H1 (cell line): Measurements from ENCODE around the gene TUBA4B. TPM values are rescaled to one million over a fixed set of nuclear protein-coding genes. Genes with fewer than 3 reads are reported as not detected.

Source experiments
- CTCF ChIA-PET: fragments of 300-600 bp; sonication (Branson Sonifier 250); formaldehyde crosslinking; loops from one replicate; lab custom pipeline; 2021; ENCODE audit not compliant: partially characterized antibody; lab: Charles Lee
- POLR2A ChIA-PET: fragments of 300-600 bp; sonication (Branson Sonifier 250); formaldehyde crosslinking; loops from one replicate; lab custom pipeline; 2021; ENCODE audit warnings: inconsistent platforms; ENCODE audit not compliant: partially characterized antibody; lab: Charles Lee
- DNase-seq, 2 experiments: peaks; one replicate each; pipeline versions ENCODE4 v3.0.0 to v3.0.0-alpha.2; 2010 to 2022; ENCODE audit warnings: low spot score in 2 of 2, low read depth in 1 of 2, mixed read lengths in 1 of 2
- FAIRE-seq: peaks from 2 replicates; lab custom pipeline; 2011; peaks lifted over from hg19 to GRCh38; lab: Jason Lieb, UNC
- H2AFZ ChIP-seq: 2 replicates; pipeline ENCODE4 v1.8.1; 2012; ENCODE audit warnings: low read length, inconsistent platforms
- H2AK5ac ChIP-seq: 2 replicates; pipeline ENCODE4 v1.6.1; 2013; ENCODE audit warnings: low read depth, low read length
- H2BK120ac ChIP-seq: replicated peaks from 2 replicates; pipeline ENCODE3; 2013; ENCODE audit warnings: low read depth, low read length, inconsistent platforms
- H2BK12ac ChIP-seq: 2 replicates; pipeline ENCODE4 v1.6.1; 2013; ENCODE audit warnings: low read depth, low read length
- H2BK15ac ChIP-seq: 2 replicates; pipeline ENCODE4 v1.6.1; 2013; ENCODE audit warnings: low read length
- H2BK20ac ChIP-seq: 2 replicates; pipeline ENCODE4 v1.6.1; 2013; ENCODE audit warnings: low read length
- H2BK5ac ChIP-seq: 2 replicates; pipeline ENCODE4 v1.6.1; 2013; ENCODE audit warnings: low read depth, low read length
- H3K14ac ChIP-seq: 2 replicates; pipeline ENCODE4 v1.6.1; 2013; ENCODE audit warnings: inconsistent platforms; ENCODE audit not compliant: insufficient read length
- H3K18ac ChIP-seq: 2 replicates; pipeline ENCODE4 v1.6.1; 2013; ENCODE audit warnings: low read length; ENCODE audit errors: extremely low read depth
- H3K23ac ChIP-seq: 2 replicates; pipeline ENCODE4 v1.6.1; 2013; ENCODE audit warnings: inconsistent platforms; ENCODE audit not compliant: insufficient read length
- H3K23me2 ChIP-seq: 2 replicates; pipeline ENCODE4 v1.6.1; 2013; ENCODE audit warnings: low read depth, low read length
- H3K27ac ChIP-seq: 2 replicates; pipeline ENCODE4 v1.6.1; 2011; ENCODE audit warnings: low read depth, low read length, inconsistent platforms
- H3K27me3 ChIP-seq, 4 experiments: replicated peaks in 1 of 4; 1 replicate in 1 of 4; 2 replicates in 3 of 4; pipeline versions ENCODE4 v1.6.1 to v1.8.1; 2011 to 2013; ENCODE audit warnings: low read length in 3 of 4, mild to moderate bottlenecking in 3 of 4, inconsistent platforms in 2 of 4, mixed read lengths in 2 of 4, moderate library complexity in 1 of 4; ENCODE audit not compliant: control insufficient read depth in 3 of 4, insufficient read depth in 3 of 4; ENCODE audit errors: extremely low read depth in 1 of 4
- H3K36me3 ChIP-seq, 4 experiments: 2 replicates each; pipeline versions ENCODE4 v1.6.1 to v1.8.1; 2011 to 2013; ENCODE audit warnings: mild to moderate bottlenecking in 4 of 4, low read length in 3 of 4, moderate library complexity in 2 of 4, control low read depth in 1 of 4, inconsistent platforms in 1 of 4; ENCODE audit not compliant: insufficient read depth in 4 of 4, control insufficient read depth in 2 of 4
- H3K4ac ChIP-seq: replicated peaks from 2 replicates; pipeline ENCODE3; 2013; ENCODE audit warnings: low read length, low read depth, mixed read lengths, inconsistent platforms; ENCODE audit not compliant: insufficient read length
- H3K4me1 ChIP-seq, 4 experiments: replicated peaks in 1 of 4; 1 replicate in 1 of 4; 2 replicates in 3 of 4; pipeline versions ENCODE4 v1.6.1 to v1.8.1; 2011 to 2013; ENCODE audit warnings: low read length in 3 of 4, inconsistent platforms in 2 of 4, mixed read lengths in 1 of 4; ENCODE audit not compliant: insufficient read depth in 4 of 4, control insufficient read depth in 3 of 4
- H3K4me2 ChIP-seq, 2 experiments: 2 replicates each; pipeline versions ENCODE4 v1.6.1 to v1.8.1; 2011 to 2013; ENCODE audit warnings: low read depth in 2 of 2, low read length in 2 of 2, control low read depth in 1 of 2, inconsistent platforms in 1 of 2, mild to moderate bottlenecking in 1 of 2; ENCODE audit not compliant: insufficient read depth in 1 of 2
- H3K4me3 ChIP-seq, 4 experiments: fragments of 200-600, 300-600 bp in 1 of 4; sonication (generic), shearing (Covaris generic), sonication (Bioruptor Twin) in 1 of 4; 2 replicates each; pipeline versions ENCODE4 v1.5.1 to v1.8.1; 2011 to 2016; ENCODE audit warnings: low read length in 4 of 4, low read depth in 3 of 4, control low read depth in 2 of 4, inconsistent platforms in 2 of 4, mild to moderate bottlenecking in 2 of 4, mixed read lengths in 1 of 4, moderate library complexity in 1 of 4; ENCODE audit not compliant: insufficient read depth in 2 of 4; ENCODE audit errors: extremely low read depth in 1 of 4
- H3K56ac ChIP-seq: replicated peaks from 2 replicates; pipeline ENCODE3; 2013; ENCODE audit warnings: low read depth, mild to moderate bottlenecking, mixed read lengths, low read length, inconsistent platforms; ENCODE audit not compliant: insufficient read length
- H3K79me1 ChIP-seq: 2 replicates; pipeline ENCODE4 v1.6.1; 2013; ENCODE audit warnings: low read depth, low read length, control low read depth
- H3K79me2 ChIP-seq, 2 experiments: 2 replicates each; pipeline versions ENCODE4 v1.6.1 to v1.8.1; 2012 to 2013; ENCODE audit warnings: low read length in 2 of 2, mild to moderate bottlenecking in 2 of 2, inconsistent platforms in 1 of 2; ENCODE audit not compliant: insufficient read depth in 2 of 2, control insufficient read depth in 1 of 2
- H3K9ac ChIP-seq, 4 experiments: replicated peaks in 1 of 4; 1 replicate in 1 of 4; 2 replicates in 3 of 4; pipeline versions ENCODE4 v1.6.1 to v1.8.1; 2011 to 2013; ENCODE audit warnings: low read depth in 3 of 4, low read length in 3 of 4, control low read depth in 2 of 4, mild to moderate bottlenecking in 2 of 4, moderate library complexity in 2 of 4, inconsistent platforms in 1 of 4; ENCODE audit errors: extremely low read depth in 1 of 4
- H3K9me3 ChIP-seq, 2 experiments: 2 replicates each; pipeline versions ENCODE4 v1.6.1 to v1.8.1; 2012 to 2013; ENCODE audit warnings: mild to moderate bottlenecking in 2 of 2, moderate library complexity in 2 of 2, control low read depth in 1 of 2, inconsistent platforms in 1 of 2, low read depth in 1 of 2, low read length in 1 of 2, mixed read lengths in 1 of 2; ENCODE audit not compliant: insufficient read depth in 2 of 2
- H4K20me1 ChIP-seq, 2 experiments: replicated peaks in 1 of 2; 2 replicates each; pipeline versions ENCODE3 to v1.8.1; 2011 to 2013; ENCODE audit warnings: inconsistent platforms in 2 of 2, low read length in 2 of 2, mild to moderate bottlenecking in 1 of 2; ENCODE audit not compliant: insufficient read depth in 2 of 2, control insufficient read depth in 1 of 2
- H4K5ac ChIP-seq: 2 replicates; pipeline ENCODE4 v1.6.1; 2013; ENCODE audit warnings: low read length, low read depth, mixed read lengths, inconsistent platforms; ENCODE audit not compliant: insufficient read length
- H4K8ac ChIP-seq: 2 replicates; pipeline ENCODE4 v1.8.0; 2013; ENCODE audit warnings: mild to moderate bottlenecking, moderate library complexity, low read length, inconsistent platforms; ENCODE audit not compliant: insufficient read depth; ENCODE audit errors: extremely low read depth
- H4K91ac ChIP-seq: replicated peaks from 2 replicates; pipeline ENCODE3; 2013; ENCODE audit warnings: low read length, mixed read lengths, inconsistent platforms; ENCODE audit not compliant: insufficient read length
- CHD1 ChIP-seq: IDR thresholded peaks from 2 replicates; pipeline ENCODE4 v1.6.1; 2012; ENCODE audit warnings: low read depth, low read length, improper control_type of control experiment
- GABPA ChIP-seq: IDR thresholded peaks from 2 replicates; pipeline ENCODE4 v1.6.1; 2011; ENCODE audit warnings: mild to moderate bottlenecking, low read length, moderate library complexity, borderline replicate concordance; ENCODE audit not compliant: insufficient read depth
- HDAC2 ChIP-seq, 2 experiments: fragments of 300-600 bp in 1 of 2; sonication (generic) in 1 of 2; IDR thresholded peaks; 2 replicates each; pipeline ENCODE4 v1.6.1; 2011 to 2012; ENCODE audit warnings: low read depth in 2 of 2, low read length in 2 of 2, mild to moderate bottlenecking in 2 of 2, moderate library complexity in 2 of 2, borderline replicate concordance in 1 of 2, inconsistent platforms in 1 of 2
- POLR2AphosphoS5 ChIP-seq: IDR thresholded peaks from 2 replicates; pipeline ENCODE4 v1.6.1; 2011; ENCODE audit warnings: low read depth, low read length
- RNF2 ChIP-seq: fragments of 200-900, 300-1000 bp; sonication (generic); IDR thresholded peaks from 2 replicates; pipeline ENCODE4 v1.7.1; 2016; ENCODE audit warnings: borderline replicate concordance, low read depth, mild to moderate bottlenecking, antibody characterized with exemption, low read length; ENCODE audit not compliant: poor library complexity, severe bottlenecking; ENCODE audit errors: missing control alignments
- TAF1 ChIP-seq: IDR thresholded peaks from 2 replicates; pipeline ENCODE4 v1.6.1; 2011; ENCODE audit warnings: mild to moderate bottlenecking, low read depth, low read length
- TAF7 ChIP-seq: optimal IDR thresholded peaks from 2 replicates; pipeline ENCODE3; 2011; ENCODE audit warnings: low read depth, mild to moderate bottlenecking, inconsistent platforms, low read length, moderate library complexity, borderline replicate concordance
- TBP ChIP-seq: IDR thresholded peaks from 2 replicates; pipeline ENCODE4 v1.6.1; 2011; ENCODE audit warnings: low read depth, low read length, improper control_type of control experiment
- TCF12 ChIP-seq: IDR thresholded peaks from 2 replicates; pipeline ENCODE4 v1.6.1; 2011; ENCODE audit warnings: low read depth, mild to moderate bottlenecking, low read length
- WGBS, 2 experiments: shearing (Covaris generic) in 1 of 2; methylation state at CpG; one replicate each; pipeline versions ENCODE4 v1.1.6 to v1.1.7; 2013 to 2015; ENCODE audit warnings: low lambda C conversion rate in 2 of 2, mixed read lengths in 2 of 2, inconsistent platforms in 1 of 2, low coverage in 1 of 2, missing lambda C conversion rate in 1 of 2; ENCODE audit not compliant: insufficient replicate concordance in 2 of 2, insufficient coverage in 1 of 2, insufficient read length in 1 of 2; ENCODE audit errors: extremely low coverage in 1 of 2, missing lambda C conversion rate in 1 of 2; 5-methylcytosine and 5-hydroxymethylcytosine counted together
- polyA plus RNA-seq, 7 experiments: library from polyadenylated mRNA; depleted of rRNA in 3 of 7; stranded (reverse) in 5 of 7; unstranded in 2 of 7; fragments of >200 nt in 5 of 7; fragments of 200-250 nt in 2 of 7; gene quantifications; 1 replicate in 5 of 7; 2 replicates in 1 of 7; 4 replicates in 1 of 7; pipeline versions ENCODE4 v1.2.1 to v1.2.3, GENCODE V29; 2011 to 2013; ENCODE audit warnings: missing spikeins in 2 of 7, mixed read lengths in 2 of 7
- total RNA-seq: library from RNA; stranded (reverse); fragmentation: NEBNext Ultra II Directional; extraction: Animal tissue kit (Norgen Biotek cat#: 25700); gene quantifications from 2 replicates; pipeline ENCODE4 v1.2.1, GENCODE V29; 2021

TUBA4B gene
- total and polyA plus RNA-seq, 2 of the 8 experiments (the other 6 are each of a cell fraction or from before 2014, with no cell fraction given), result 0.08 to 0.24 TPM

DNA sequence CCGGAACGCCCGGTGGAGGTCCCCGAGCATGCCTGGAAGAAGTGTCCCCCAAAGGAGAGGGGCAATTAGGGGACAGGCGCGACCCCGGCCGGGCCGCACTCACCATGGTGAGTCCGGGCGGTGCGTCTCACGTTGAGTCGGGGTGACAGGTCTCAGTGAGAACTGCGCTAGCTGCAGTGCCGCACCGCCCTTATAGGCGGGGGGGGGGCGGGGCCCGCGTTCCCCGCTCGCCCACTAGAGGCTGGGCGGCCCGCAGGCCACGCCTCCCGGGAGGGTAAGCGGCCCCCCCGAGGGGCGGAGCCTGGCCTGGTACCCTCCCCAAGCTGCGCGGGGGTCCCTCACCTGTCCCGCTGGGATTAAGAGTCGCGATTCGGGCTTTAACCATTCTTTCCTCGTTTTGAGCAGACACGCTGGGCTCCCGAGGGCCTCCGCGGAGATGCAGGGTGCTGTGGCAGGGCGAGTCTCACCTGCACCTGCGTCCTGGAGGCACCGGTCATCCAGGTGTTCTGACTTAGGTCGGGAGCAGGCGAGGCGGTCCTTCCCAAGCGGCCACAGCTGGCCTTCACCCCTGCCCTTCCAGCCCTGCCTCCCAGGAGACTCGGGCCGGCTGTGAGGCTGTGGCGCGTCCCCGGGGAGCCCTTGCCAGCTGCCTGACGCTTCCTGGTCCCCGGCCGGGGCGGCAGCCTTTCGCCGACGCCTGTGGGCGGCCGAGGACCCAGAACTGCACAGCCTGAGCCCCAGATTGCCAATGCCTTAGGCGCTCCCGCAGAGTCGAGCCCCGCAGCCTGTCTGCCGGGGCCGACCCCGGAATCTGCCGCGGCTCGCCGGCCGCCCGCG is 928 bp downstream of the TUBA4B start, which contains the start of gene TUBA4A:
Gene TUBA4A, minus strand, starts transcription at position 166 of the 837 bp plus-strand sequence. Its CDS starts 60 bp downstream, at position 106.
- Histone ChIP-seq H2BK20ac (no peak within 1 kb of the TSS), H4K8ac (peak within 1 kb of the TSS; percentile 88), H2BK12ac (peak within 1 kb of the TSS; percentile 80; the same call in 1 of the 2 replicates), H3K4me2 (peak within 1 kb of the TSS; percentile 85 to 92), H3K23ac (no peak within 1 kb of the TSS), H2BK5ac (peak within 1 kb of the TSS; percentile 44; the same call in 1 of the 2 replicates), H2AFZ (peak within 1 kb of the TSS; percentile 14; the same call in 1 of the 2 replicates), H3K36me3 (peaks cover 0 to 9% (median 3%) of the 10 kb centered on the region in 4 experiments; a peak in 4 of 8 replicates), H3K9me3 (no peaks in the 10 kb centered on the region), H4K20me1 (peaks cover 0 to 2% of the 10 kb centered on the region in 2 experiments), H3K79me1 (peaks cover 2% of the 10 kb centered on the region; the same call in 1 of the 2 replicates), H2BK15ac (no peak within 1 kb of the TSS), H2AK5ac (no peak within 1 kb of the TSS), H2BK120ac (no peak within 1 kb of the TSS), H3K4ac (peak within 1 kb of the TSS; percentile 71), H3K4me1 (peaks cover 5 to 12% (median 9%) of the 10 kb centered on the region in 4 experiments), H3K18ac (peak within 1 kb of the TSS; percentile 95), H3K23me2 (peaks cover 17% of the 10 kb centered on the region), H3K56ac (no peak within 1 kb of the TSS), H3K27ac (no peak within 1 kb of the TSS), H3K14ac (no peak within 1 kb of the TSS), H3K79me2 (no peaks in the 10 kb centered on the region), H4K91ac (no peak within 1 kb of the TSS), H3K9ac (peak within 1 kb of the TSS in 2 of 4 experiments; percentile 17 to 20; a peak in 3 of 7 replicates), H3K4me3 (peak within 1 kb of the TSS; percentile 46 to 64 (median 57)), H4K5ac (no peak within 1 kb of the TSS), H3K27me3 (peaks cover 16 to 43% (median 36%) of the 10 kb centered on the region in 4 experiments)
- DNase-seq (peak in 1 of 2 experiments; percentile 89), FAIRE-seq (no peak)
- 2% methylated on average over 53 of the region's 76 CpGs; no CpG with 5 or more reads in 1 of the 2 experiments for WGBS, 2 experiments
- ChIA-PET POLR2A (interaction anchor here (0.6 to 14.9 kb wide), 14 partner anchors 9 to 194 kb away, joined by 3 to 190 read pairs (median 6); partner anchors contain the start of genes ABCB6, ANKZF1, ATG9A and DNAJB2), CTCF (interaction anchor here (0.6 to 6.6 kb wide), 7 partner anchors 9 to 98 kb away, joined by 3 to 118 read pairs (median 5); partner anchors contain the start of genes DNAJB2, GLB1L and STK16)
- TF ChIP-seq RNF2 (no peak), TAF7 (no peak), POLR2AphosphoS5 (peak; percentile 62), TAF1 (peak; percentile 62; the same call in 1 of the 2 replicates), GABPA (no peak), TBP (peak; percentile 81), CHD1 (no peak), TCF12 (peak; percentile 44; the same call in 1 of the 2 replicates), HDAC2 (IDR thresholded peaks at IDR 0.05; ENCODE audit: borderline replicate concordance in 1 of 2, low read depth in 2 of 2, low read length in 2 of 2) (peak in 1 of 2 experiments; percentile 27; a peak in 1 of 4 replicates)
